ENCODE results near the gene OR11A1.

- no peak for TF ChIP-seq EZH2phosphoT487 (IDR thresholded peaks at IDR 0.05; ENCODE audit: low read depth)
- TF ChIP-seq CTCF (IDR thresholded peaks at IDR 0.05; ENCODE audit: low read depth, low read length): no peak
These were observed 40.1 kb upstream of the OR11A1 start for GRCh38 chr6:29496961-29497360.

Measured in OCI-LY3 (cell line).